Neural cell (in vitro differentiated cells): ENCODE data around the gene PLCH1.

ENCODE experiments used
- EZH2 ChIP-seq: fragments of 200-600, 300-800 bp; shearing (Covaris generic), sonication (generic); IDR thresholded peaks from 2 replicates; pipeline ENCODE4 v1.6.1; 2014; ENCODE audit warnings: antibody characterized with exemption, low read length, borderline replicate concordance, mild to moderate bottlenecking; ENCODE audit not compliant: insufficient read depth, poor library complexity, severe bottlenecking
- POLR2AphosphoS5 ChIP-seq: IDR thresholded peaks from 2 replicates; pipeline ENCODE4 v1.6.1; 2012
- TF ChIP-seq, protein P1 (sequence below): fragments of 450-650 bp; IDR thresholded peaks from 2 replicates; pipeline ENCODE4 v1.5.1; 2014; ENCODE audit warnings: antibody characterized with exemption, mild to moderate bottlenecking, moderate library complexity; ENCODE audit not compliant: poor library complexity, severe bottlenecking

DNA sequence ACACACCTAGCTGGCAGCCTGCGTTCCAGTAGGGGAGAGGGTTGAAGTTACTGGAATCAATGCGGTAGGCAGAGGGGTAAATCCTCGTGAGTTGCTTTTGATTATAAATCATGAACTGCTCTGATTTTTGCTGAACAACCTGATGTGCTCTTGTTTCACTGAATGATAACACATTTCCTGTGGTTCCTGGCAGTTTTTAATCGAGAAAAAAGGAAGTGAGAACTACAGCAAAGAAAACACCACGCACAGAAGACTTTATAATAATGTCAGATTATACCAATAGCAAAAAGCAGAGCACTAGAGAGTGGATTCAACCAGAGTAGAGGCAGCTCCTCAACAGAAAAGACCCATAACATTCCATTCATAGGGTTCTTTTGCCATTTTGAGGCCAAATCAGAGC is 250.5 kb downstream of the PLCH1 start:
- TF ChIP-seq, protein P1, sequence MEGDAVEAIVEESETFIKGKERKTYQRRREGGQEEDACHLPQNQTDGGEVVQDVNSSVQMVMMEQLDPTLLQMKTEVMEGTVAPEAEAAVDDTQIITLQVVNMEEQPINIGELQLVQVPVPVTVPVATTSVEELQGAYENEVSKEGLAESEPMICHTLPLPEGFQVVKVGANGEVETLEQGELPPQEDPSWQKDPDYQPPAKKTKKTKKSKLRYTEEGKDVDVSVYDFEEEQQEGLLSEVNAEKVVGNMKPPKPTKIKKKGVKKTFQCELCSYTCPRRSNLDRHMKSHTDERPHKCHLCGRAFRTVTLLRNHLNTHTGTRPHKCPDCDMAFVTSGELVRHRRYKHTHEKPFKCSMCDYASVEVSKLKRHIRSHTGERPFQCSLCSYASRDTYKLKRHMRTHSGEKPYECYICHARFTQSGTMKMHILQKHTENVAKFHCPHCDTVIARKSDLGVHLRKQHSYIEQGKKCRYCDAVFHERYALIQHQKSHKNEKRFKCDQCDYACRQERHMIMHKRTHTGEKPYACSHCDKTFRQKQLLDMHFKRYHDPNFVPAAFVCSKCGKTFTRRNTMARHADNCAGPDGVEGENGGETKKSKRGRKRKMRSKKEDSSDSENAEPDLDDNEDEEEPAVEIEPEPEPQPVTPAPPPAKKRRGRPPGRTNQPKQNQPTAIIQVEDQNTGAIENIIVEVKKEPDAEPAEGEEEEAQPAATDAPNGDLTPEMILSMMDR, result no peak
- TF ChIP-seq POLR2AphosphoS5, result no peak
- TF ChIP-seq EZH2, result no peak
